ENCODE measurements around the gene COL3A1. TPM values are rescaled to one million over a fixed set of nuclear protein-coding genes. Genes with fewer than 3 reads are reported as not detected.
A peak's percentile ranks its signal among the peaks of the same experiment; 100 is the strongest.

The COL3A1 gene
- total RNA-seq, 2 donors from 2014 or later = not detected

DNA sequence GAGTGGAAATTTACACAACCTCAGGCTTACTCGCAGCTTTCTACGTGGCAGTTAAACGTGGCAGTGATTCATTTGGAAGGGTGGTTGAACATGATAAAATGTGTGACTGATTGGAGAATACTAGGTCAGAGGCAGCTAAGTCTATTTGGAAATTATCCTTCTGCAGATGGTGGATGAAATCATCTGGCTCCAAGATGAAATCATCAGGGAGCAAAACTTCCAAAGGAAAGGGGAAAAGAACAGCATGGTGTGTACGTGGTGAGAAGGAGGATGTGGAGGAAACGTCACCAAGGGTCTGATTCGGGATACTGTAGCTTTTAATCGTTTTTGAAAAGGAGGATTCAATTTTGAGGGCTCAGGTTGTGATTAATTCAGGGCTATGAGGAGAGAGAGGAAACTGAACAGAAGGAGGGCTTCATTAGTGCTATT is 47.9 kb downstream of the COL3A1 start:
- Mint-ChIP-seq H3K27me3 (ENCODE audit: insufficient read depth) (no peaks in the 10 kb centered on the region), H3K9me3 (no peaks in the 10 kb centered on the region), H3K27ac (no peak overlapping the region), H3K4me3 (no peak overlapping the region), H3K36me3 (ENCODE audit: low read depth) (no peaks in the 10 kb centered on the region), H3K4me1 (no peaks in the 10 kb centered on the region)
- DNase-seq = no peak
- Histone ChIP-seq H3K4me3 (ENCODE audit: low read length) (no peak overlapping the region), H3K27ac (ENCODE audit: low read depth, low read length) (no peak overlapping the region), H3K27me3 (ENCODE audit: control insufficient read depth, insufficient read depth, low read length, poor library complexity, severe bottlenecking) (no peaks in the 10 kb centered on the region), H3K9ac (ENCODE audit: extremely low read depth, low read length, poor library complexity, severe bottlenecking) (no peak overlapping the region), H3K36me3 (ENCODE audit: control insufficient read depth, insufficient read depth, low read length) (no peaks in the 10 kb centered on the region), H3K9me3 (ENCODE audit: control insufficient read depth, low read length) (no peaks in the 10 kb centered on the region), H3K4me1 (ENCODE audit: control insufficient read depth, insufficient read depth, low read length) (no peaks in the 10 kb centered on the region)
- TF ChIP-seq CTCF (conservative IDR thresholded peaks at IDR 0.05) = no peak
- WGBS, 2 experiments (ENCODE audit: insufficient coverage in 1 of 2, insufficient read length in 1 of 2) = 92 to 94% methylated on average over 7 of the region's 7 CpGs

- no peaks in the 10 kb centered on the region for H3K9me3 ChIP-seq (ENCODE audit: control insufficient read depth, low read length)
- H3K9ac ChIP-seq (ENCODE audit: extremely low read depth, low read length, poor library complexity, severe bottlenecking) = no peak overlapping the region
- H3K36me3 ChIP-seq (ENCODE audit: control insufficient read depth, insufficient read depth, low read length) = no peaks in the 10 kb centered on the region
- Mint-ChIP-seq H3K4me1 (no peaks in the 10 kb centered on the region), H3K9me3 (no peaks in the 10 kb centered on the region), H3K27me3 (ENCODE audit: insufficient read depth) (no peaks in the 10 kb centered on the region), H3K4me3 (no peak overlapping the region), H3K36me3 (ENCODE audit: low read depth) (no peaks in the 10 kb centered on the region), H3K27ac (no peak overlapping the region)
- H3K4me1 ChIP-seq (ENCODE audit: control insufficient read depth, insufficient read depth, low read length) = no peaks in the 10 kb centered on the region
- no peak for TF ChIP-seq CTCF (conservative IDR thresholded peaks at IDR 0.05)
- no peak overlapping the region for H3K27ac ChIP-seq (ENCODE audit: low read depth, low read length)
- no peaks in the 10 kb centered on the region for H3K27me3 ChIP-seq (ENCODE audit: control insufficient read depth, insufficient read depth, low read length, poor library complexity, severe bottlenecking)
- WGBS, 2 experiments (ENCODE audit: insufficient coverage in 1 of 2, insufficient read length in 1 of 2) = 90 to 100% methylated on average over 2 to 3 of the region's 3 CpGs
- DNase-seq = no peak
- H3K4me3 ChIP-seq (ENCODE audit: low read length) = no peak overlapping the region
Observed at GRCh38 chr2:189022492-189022891, 48.3 kb downstream of the COL3A1 start.

- H3K4me3 Mint-ChIP-seq = no peak overlapping the region
- no peaks in the 10 kb centered on the region for H3K9me3 ChIP-seq (ENCODE audit: control insufficient read depth, low read length)
- no peak overlapping the region for H3K27ac ChIP-seq (ENCODE audit: low read depth, low read length)
- peak; percentile 90 for TF ChIP-seq CTCF (conservative IDR thresholded peaks at IDR 0.05)
- no peaks in the 10 kb centered on the region for H3K4me1 ChIP-seq (ENCODE audit: control insufficient read depth, insufficient read depth, low read length)
- H3K36me3 Mint-ChIP-seq (ENCODE audit: low read depth) = no peaks in the 10 kb centered on the region
- DNase-seq = peak; percentile 67
- H3K9me3 Mint-ChIP-seq = no peaks in the 10 kb centered on the region
- H3K36me3 ChIP-seq (ENCODE audit: control insufficient read depth, insufficient read depth, low read length) = no peaks in the 10 kb centered on the region
- no peak overlapping the region for H3K9ac ChIP-seq (ENCODE audit: extremely low read depth, low read length, poor library complexity, severe bottlenecking)
- H3K4me1 Mint-ChIP-seq = no peaks in the 10 kb centered on the region
- no peaks in the 10 kb centered on the region for H3K27me3 ChIP-seq (ENCODE audit: control insufficient read depth, insufficient read depth, low read length, poor library complexity, severe bottlenecking)
- no peak overlapping the region for H3K4me3 ChIP-seq (ENCODE audit: low read length)
- 74 to 88% methylated on average over 2 to 3 of the region's 3 CpGs for WGBS, 2 experiments (ENCODE audit: insufficient coverage in 1 of 2, insufficient read length in 1 of 2)
- H3K27me3 Mint-ChIP-seq (ENCODE audit: insufficient read depth) = no peaks in the 10 kb centered on the region
- no peak overlapping the region for H3K27ac Mint-ChIP-seq
Observed at GRCh38 chr2:189024901-189025618, 50.9 kb downstream of the COL3A1 start.

Data from endodermal cell (in vitro differentiated cells).